GM12874 (cell line): ENCODE results near the gene ARAP1.

Experiments
- CTCF ChIP-seq: IDR thresholded peaks from 2 replicates; pipeline ENCODE4 v1.5.1; 2011; ENCODE audit warnings: low read depth, mild to moderate bottlenecking, control low read depth, low read length, moderate library complexity; ENCODE audit not compliant: insufficient read depth

ARAP1 gene

GRCh38 chr11:72730737-72731136 lies 21.5 kb downstream of the ARAP1 start:
- no peak for TF ChIP-seq CTCF

- no peak for TF ChIP-seq CTCF
Observed at GRCh38 chr11:72730243-72730642, 22.0 kb downstream of the ARAP1 start.

GRCh38 chr11:72727521-72727920 lies 24.7 kb downstream of the ARAP1 start:
- TF ChIP-seq CTCF = no peak

GRCh38 chr11:72726266-72727220 lies 25.7 kb downstream of the ARAP1 start:
- TF ChIP-seq CTCF = no peak

GRCh38 chr11:72725724-72726028 lies 26.5 kb downstream of the ARAP1 start:
- no peak for TF ChIP-seq CTCF

GRCh38 chr11:72724851-72725723 lies 27.1 kb downstream of the ARAP1 start:
- peak; percentile 79 for TF ChIP-seq CTCF

GRCh38 chr11:72724021-72724551 lies 28.1 kb downstream of the ARAP1 start:
- TF ChIP-seq CTCF = no peak
